Left kidney (tissue), 2 donors: ENCODE data around the gene MASTL. TPM values are rescaled to one million over a fixed set of nuclear protein-coding genes. Genes with fewer than 3 reads are reported as not detected.

Experiments used
- DNase-seq: peaks from one replicate; pipeline ENCODE4 v3.0.0-alpha.2; 2013
- polyA plus RNA-seq: library from polyadenylated mRNA; unstranded; fragments of 120-200 nt; gene quantifications from one replicate; pipeline ENCODE4 v1.2.1, GENCODE V29; 2013; ENCODE audit not compliant: insufficient read length

The MASTL gene
- polyA plus RNA-seq, 1 donor: 21.9 TPM

DNA sequence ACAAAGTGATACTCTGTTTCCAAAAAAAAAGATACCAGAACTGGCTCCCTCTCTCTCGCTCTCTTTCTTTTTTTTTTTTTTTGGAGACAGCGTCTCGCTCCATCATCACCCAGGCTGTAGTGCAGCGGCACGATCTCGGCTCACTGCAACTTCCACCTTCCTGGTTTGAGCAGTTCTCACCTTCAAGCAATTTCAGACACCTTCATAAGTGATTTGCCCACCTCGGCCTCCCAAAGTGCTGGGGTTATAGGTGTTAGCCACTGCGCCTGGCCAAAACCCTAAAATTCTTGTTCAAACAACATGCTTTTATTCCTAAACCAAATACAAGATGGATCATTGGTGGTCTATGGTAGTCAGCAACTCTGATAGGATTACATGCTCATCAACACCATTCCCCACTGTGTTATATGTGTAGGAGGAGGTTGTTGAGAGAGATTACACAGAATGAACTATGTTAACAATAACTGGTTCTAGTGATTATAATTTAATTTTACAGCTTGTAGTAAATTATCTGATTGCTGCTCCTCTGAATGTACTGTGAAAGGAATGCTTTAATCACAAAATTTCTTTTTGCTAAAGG, 69.9 kb downstream of the MASTL start:
- DNase-seq: no peak

DNA sequence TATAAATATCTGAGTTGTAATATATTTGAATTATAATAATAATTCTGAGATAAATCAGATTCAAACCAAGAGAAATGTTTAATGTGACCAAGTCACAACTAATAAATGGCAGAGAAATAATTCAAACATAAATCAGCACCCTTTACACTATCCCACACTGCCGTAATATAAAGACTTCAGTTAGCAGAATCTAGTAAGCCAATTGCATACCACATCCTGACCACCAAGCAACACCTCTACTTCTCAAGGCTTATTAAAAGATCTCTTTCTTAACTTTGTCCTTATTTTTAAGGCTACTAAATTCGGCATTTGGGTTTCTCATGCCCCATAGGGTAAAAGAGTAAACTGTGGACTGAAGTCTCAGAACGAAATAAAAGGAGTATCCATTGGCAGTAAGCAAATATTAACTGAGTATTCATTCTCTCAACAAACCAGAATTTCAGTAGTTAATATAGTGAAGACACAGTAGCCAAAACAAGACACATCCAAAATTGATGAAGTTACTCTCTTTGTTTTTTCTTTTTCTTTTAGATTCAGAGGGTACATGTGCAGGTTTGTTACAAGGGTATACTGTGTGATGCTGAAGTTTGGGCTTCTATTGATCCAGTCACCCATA, 70.6 kb downstream of the MASTL start:
- no peak for DNase-seq

DNA sequence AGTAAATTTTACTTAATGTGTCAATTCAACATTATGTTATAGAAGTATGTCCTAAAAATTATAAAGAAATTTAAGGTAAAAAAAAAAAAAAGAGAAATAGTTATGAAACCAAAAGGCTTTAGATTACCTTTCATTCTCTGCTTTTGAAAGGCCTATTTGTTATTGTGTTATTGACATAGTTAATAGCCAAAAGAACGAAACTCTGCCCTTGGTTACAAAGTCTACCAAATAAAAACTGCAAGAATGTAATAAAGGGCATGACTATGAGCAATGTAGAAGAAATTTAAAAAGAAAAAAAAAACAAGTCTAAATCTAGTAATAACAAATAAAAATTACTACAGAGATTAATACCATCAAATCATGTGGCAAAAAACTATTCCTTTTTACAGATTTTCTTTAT, 74.9 kb downstream of the MASTL start:
- DNase-seq: no peak

DNA sequence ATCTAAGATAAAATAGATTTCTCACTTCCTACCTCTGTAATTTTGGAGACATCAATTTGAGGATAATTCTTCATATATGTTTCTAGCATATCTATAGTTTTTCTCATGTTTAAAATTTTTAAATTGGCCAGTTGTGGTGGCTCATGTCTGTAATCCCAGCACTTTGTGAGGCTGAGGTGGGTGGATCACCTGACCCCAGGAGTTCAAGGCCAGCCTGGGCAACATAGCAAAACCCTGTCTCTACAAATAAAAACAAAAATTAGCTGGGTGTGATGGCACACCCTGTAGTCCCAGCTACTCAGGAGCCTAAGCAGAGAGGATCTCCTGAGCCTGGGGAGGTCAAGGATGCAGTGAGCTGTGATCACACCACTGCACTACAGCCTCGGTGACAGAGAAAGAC, 80.6 kb downstream of the MASTL start:
- no peak for DNase-seq

Other genes with a start within 250 kb of the MASTL start
- gene ANKRD26, start 54.9 kb upstream of the MASTL start, polyA plus RNA-seq: 23.1 TPM
- gene YME1L1, start 968 bp upstream of the MASTL start, polyA plus RNA-seq: 135 TPM
- gene ACBD5, start 85.4 kb downstream of the MASTL start, polyA plus RNA-seq: 39.0 TPM